ENCODE data around the gene SMG9.

SMG9 gene

DNA sequence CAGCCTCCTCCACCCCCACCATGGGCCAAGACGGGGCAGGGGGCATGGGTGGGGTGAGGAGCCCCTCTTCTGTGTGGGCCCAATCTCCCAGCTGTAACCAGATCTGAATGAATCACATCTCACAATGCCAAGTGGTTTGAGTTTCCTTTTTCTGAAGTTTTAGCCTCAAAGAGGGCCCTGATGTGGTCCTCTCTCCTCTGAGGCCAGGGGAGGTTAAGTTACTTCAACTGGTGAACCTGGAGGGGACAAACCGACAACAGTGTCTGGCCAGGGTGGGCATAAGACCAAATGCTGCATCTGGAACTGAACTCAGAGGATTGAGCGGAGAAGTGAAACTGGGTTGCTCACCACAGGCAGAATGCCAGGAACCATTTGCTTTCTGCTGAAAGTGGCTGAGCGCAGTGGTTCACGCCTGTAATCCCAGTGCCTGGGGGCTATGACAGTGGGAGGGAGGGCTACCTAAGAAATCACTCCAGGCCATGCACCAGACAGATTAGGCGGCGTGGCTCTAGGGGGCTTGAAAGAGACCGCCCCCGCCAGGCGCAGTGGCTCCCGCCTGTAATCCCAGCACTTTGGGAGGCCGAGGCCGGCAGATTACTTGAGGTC is 54.3 kb downstream of the SMG9 start:
- Mint-ChIP-seq H3K27ac (peak overlapping the region; percentile 49 to 94 (median 93)), H3K9me3 (peaks cover 3% of the 10 kb centered on the region), H3K4me3 (peak overlapping the region in 1 of 3 experiments; percentile 14), H3K27me3 (ENCODE audit: low read depth) (peaks cover 18% of the 10 kb centered on the region), H3K4me1 (peaks cover 30% of the 10 kb centered on the region), H3K36me3 (ENCODE audit: low read depth) (no peaks in the 10 kb centered on the region)
- TF ChIP-seq, protein P1, sequence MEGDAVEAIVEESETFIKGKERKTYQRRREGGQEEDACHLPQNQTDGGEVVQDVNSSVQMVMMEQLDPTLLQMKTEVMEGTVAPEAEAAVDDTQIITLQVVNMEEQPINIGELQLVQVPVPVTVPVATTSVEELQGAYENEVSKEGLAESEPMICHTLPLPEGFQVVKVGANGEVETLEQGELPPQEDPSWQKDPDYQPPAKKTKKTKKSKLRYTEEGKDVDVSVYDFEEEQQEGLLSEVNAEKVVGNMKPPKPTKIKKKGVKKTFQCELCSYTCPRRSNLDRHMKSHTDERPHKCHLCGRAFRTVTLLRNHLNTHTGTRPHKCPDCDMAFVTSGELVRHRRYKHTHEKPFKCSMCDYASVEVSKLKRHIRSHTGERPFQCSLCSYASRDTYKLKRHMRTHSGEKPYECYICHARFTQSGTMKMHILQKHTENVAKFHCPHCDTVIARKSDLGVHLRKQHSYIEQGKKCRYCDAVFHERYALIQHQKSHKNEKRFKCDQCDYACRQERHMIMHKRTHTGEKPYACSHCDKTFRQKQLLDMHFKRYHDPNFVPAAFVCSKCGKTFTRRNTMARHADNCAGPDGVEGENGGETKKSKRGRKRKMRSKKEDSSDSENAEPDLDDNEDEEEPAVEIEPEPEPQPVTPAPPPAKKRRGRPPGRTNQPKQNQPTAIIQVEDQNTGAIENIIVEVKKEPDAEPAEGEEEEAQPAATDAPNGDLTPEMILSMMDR (IDR thresholded peaks at IDR 0.05; ENCODE audit: unreplicated experiment in 3 of 3), result no peak

DNA sequence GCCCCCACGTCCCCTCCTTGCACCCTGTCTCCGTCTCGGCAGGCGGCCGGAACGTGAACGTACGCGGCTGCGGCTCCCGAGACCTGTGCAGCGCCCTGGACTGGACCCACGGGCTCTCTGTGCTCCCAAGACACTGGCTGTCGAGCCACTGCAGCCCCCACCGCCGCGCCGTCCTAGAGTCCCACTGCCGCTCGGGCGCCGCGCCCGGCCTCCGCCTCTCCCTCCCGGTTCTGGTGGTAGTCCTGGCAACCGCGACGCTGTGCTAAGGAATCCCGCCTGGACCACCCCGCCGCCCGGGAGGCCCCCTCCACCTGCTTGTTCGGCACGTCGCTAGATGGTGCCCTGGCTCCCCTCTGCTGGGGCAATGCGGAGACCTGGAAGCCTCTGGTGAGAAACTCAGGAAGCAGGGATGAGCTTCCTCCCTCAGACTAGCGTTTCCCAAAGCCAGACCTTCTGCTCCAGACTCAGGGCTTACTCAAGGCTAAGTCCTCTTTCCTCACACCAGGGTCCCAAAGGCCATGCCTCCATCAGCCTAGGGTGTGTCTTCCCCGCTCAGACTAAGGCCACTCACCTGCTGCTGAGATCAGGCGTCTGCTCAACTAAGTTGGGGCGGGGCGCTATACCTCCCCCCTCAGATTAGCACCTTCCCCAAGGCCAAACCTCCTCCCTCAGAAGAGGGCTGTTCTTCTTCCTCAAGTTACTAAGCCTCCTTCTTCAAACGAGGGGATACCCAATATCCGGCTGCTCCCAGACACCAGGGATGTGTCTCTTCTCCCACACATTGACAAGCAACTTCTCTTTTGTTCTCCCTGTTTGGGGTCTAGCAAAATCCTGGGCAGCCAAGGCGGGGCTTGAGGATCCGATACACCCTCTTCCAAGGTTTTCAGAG is 55.0 kb downstream of the SMG9 start:
- no peaks in the 10 kb centered on the region for H3K36me3 Mint-ChIP-seq (ENCODE audit: low read depth)
- H3K9me3 Mint-ChIP-seq, result peaks cover 6% of the 10 kb centered on the region
- peak overlapping the region in 2 of 3 experiments; percentile 93 to 94 for H3K27ac Mint-ChIP-seq
- H3K4me1 Mint-ChIP-seq, result peaks cover 30% of the 10 kb centered on the region
- peaks cover 18% of the 10 kb centered on the region for H3K27me3 Mint-ChIP-seq (ENCODE audit: low read depth)
- H3K4me3 Mint-ChIP-seq, result peak overlapping the region; percentile 14 to 29 (median 22)
- TF ChIP-seq, protein P1 (IDR thresholded peaks at IDR 0.05; ENCODE audit: unreplicated experiment in 3 of 3), result no peak

DNA sequence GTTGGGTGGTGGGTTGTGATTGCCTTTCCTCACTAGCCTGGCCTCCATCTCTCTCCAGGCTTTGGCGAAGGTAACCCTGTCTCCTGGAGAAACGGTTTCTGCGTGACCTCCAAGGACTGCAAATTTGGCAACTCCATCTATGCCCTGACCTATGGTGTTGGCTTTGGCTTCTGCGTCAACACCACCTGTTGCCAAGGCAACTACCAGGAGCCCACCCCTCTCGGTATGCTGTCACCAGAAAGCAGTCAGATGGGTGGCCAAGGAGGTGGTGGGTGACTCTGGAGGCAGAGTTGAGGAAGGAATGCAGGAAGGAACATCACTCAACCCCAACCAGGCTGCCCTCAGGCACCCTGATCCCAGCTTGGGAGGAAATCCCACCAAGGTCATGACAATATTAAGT is 57.5 kb downstream of the SMG9 start:
- H3K9me3 Mint-ChIP-seq, result peaks cover 14% of the 10 kb centered on the region
- TF ChIP-seq, protein P1 (IDR thresholded peaks at IDR 0.05; ENCODE audit: unreplicated experiment in 3 of 3), result no peak
- H3K27me3 Mint-ChIP-seq (ENCODE audit: low read depth), result peaks cover 22% of the 10 kb centered on the region
- H3K4me1 Mint-ChIP-seq, result peaks cover 21% of the 10 kb centered on the region
- no peaks in the 10 kb centered on the region for H3K36me3 Mint-ChIP-seq (ENCODE audit: low read depth)
- no peak overlapping the region for H3K27ac Mint-ChIP-seq
- no peak overlapping the region for H3K4me3 Mint-ChIP-seq

DNA sequence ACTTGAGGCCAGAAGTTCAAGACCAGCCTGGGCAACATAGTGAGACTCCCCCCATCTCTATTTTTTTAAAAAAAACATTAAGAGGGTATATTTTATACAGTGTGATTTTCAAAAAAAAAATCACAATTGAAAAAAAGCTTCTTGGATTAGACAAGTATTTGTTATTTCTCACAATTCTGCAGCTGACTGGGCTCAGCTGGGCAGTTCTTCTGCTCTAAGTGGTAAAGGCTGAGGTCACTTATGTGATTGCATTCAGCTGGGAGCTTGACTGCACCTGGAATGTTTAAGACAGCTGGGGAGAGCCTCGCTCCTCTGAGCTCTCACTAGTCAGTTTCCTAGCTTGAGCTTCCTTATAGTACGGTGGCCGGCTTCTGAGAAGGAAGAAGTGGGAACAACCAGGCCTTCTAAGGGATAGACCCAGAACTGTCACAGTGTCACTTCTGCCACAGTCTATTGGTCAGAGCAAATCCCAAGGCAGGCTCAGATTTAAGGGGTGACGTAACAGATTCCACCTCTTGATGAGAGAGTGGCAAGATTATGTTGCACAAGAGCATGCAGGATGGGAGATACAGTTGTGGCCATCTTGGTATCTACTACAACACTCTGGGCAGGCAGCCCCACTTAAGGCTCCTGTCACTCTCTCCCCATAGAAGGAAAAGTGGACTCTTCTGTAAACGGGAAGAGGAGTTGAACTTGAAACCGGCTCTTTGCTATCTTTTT is 58.6 kb downstream of the SMG9 start:
- H3K36me3 Mint-ChIP-seq (ENCODE audit: low read depth), result no peaks in the 10 kb centered on the region
- H3K4me3 Mint-ChIP-seq, result no peak overlapping the region
- TF ChIP-seq, protein P1 (IDR thresholded peaks at IDR 0.05; ENCODE audit: unreplicated experiment in 3 of 3), result no peak
- peaks cover 22% of the 10 kb centered on the region for H3K27me3 Mint-ChIP-seq (ENCODE audit: low read depth)
- peaks cover 20% of the 10 kb centered on the region for H3K9me3 Mint-ChIP-seq
- peaks cover 13% of the 10 kb centered on the region for H3K4me1 Mint-ChIP-seq
- no peak overlapping the region for H3K27ac Mint-ChIP-seq

DNA sequence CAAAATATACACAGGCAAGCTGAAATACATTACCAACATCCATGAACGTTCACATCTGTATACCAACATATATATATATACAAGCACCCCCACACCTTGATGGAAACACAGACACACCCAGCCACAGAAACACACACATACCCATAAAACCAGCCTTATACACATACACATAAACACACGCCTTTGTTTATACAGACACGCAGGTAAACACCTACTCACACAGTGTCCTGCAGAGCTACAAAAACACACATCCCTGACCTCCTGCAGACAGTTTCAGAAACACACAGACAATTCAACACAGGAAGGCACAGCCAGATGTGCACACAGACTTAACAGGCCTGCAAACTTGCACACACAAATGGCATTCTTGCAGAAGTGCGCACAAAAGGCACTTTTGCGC is 60.2 kb downstream of the SMG9 start:
- no peak overlapping the region for H3K27ac Mint-ChIP-seq
- H3K4me1 Mint-ChIP-seq, result no peaks in the 10 kb centered on the region
- TF ChIP-seq, protein P1 (IDR thresholded peaks at IDR 0.05; ENCODE audit: unreplicated experiment in 3 of 3), result no peak
- H3K9me3 Mint-ChIP-seq, result peaks cover 22% of the 10 kb centered on the region
- H3K36me3 Mint-ChIP-seq (ENCODE audit: low read depth), result no peaks in the 10 kb centered on the region
- H3K27me3 Mint-ChIP-seq (ENCODE audit: low read depth), result peaks cover 17% of the 10 kb centered on the region
- H3K4me3 Mint-ChIP-seq, result no peak overlapping the region

Data from nephron (organoid).